ENCODE data around the gene PLIN1. TPM values are rescaled to one million over a fixed set of nuclear protein-coding genes. Genes with fewer than 3 reads are reported as not detected.

Gene PLIN1
- total RNA-seq, 1 donor from 2014 or later: 1.3 TPM

DNA sequence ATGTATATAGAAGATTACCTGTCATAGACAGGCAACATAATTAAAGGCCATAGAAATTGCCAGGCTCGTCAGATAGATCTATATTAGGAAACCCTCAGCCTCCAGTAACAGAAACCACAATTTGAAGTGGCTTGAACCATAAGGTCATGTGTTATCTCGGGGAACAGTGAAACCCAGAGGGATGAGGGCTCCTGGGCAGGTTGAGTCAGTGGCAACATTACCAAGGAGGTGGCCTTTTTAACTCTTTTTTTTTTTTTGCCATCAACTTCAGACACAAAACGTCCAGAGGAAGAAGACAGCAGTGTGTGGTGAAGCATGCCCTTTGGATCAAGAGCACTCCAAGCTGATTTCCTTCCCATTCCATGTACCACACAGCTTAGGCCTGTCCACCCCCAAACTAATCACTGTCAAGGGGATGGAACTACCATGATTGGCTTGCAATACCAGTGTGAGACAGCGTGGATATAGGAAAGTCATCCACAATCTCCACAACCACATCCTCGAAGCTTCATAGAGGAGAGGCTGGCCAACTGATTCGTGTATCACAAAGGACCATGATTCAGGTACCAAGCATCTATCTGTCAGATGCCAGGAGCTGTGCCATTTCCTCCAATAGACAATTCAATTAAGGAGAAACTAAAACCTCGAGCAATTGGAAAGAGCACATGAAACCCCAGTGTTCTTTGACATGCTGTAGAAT is 22.9 kb downstream of the PLIN1 start:
- TF ChIP-seq, protein P1, sequence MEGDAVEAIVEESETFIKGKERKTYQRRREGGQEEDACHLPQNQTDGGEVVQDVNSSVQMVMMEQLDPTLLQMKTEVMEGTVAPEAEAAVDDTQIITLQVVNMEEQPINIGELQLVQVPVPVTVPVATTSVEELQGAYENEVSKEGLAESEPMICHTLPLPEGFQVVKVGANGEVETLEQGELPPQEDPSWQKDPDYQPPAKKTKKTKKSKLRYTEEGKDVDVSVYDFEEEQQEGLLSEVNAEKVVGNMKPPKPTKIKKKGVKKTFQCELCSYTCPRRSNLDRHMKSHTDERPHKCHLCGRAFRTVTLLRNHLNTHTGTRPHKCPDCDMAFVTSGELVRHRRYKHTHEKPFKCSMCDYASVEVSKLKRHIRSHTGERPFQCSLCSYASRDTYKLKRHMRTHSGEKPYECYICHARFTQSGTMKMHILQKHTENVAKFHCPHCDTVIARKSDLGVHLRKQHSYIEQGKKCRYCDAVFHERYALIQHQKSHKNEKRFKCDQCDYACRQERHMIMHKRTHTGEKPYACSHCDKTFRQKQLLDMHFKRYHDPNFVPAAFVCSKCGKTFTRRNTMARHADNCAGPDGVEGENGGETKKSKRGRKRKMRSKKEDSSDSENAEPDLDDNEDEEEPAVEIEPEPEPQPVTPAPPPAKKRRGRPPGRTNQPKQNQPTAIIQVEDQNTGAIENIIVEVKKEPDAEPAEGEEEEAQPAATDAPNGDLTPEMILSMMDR (IDR thresholded peaks at IDR 0.05): no peak
- DNase-seq (no peak), ATAC-seq (no peak)
- peaks cover 9% of the 10 kb centered on the region for H3K4me1 ChIP-seq
- H3K27me3 ChIP-seq (ENCODE audit: low read depth): peaks cover 35% of the 10 kb centered on the region
- no peak overlapping the region for H3K4me3 ChIP-seq
- H3K9me3 ChIP-seq: no peaks in the 10 kb centered on the region
- H3K27ac ChIP-seq: no peak overlapping the region
- intact Hi-C loops (cut with DNase I): no loop called here
- no peaks in the 10 kb centered on the region for H3K36me3 ChIP-seq

DNA sequence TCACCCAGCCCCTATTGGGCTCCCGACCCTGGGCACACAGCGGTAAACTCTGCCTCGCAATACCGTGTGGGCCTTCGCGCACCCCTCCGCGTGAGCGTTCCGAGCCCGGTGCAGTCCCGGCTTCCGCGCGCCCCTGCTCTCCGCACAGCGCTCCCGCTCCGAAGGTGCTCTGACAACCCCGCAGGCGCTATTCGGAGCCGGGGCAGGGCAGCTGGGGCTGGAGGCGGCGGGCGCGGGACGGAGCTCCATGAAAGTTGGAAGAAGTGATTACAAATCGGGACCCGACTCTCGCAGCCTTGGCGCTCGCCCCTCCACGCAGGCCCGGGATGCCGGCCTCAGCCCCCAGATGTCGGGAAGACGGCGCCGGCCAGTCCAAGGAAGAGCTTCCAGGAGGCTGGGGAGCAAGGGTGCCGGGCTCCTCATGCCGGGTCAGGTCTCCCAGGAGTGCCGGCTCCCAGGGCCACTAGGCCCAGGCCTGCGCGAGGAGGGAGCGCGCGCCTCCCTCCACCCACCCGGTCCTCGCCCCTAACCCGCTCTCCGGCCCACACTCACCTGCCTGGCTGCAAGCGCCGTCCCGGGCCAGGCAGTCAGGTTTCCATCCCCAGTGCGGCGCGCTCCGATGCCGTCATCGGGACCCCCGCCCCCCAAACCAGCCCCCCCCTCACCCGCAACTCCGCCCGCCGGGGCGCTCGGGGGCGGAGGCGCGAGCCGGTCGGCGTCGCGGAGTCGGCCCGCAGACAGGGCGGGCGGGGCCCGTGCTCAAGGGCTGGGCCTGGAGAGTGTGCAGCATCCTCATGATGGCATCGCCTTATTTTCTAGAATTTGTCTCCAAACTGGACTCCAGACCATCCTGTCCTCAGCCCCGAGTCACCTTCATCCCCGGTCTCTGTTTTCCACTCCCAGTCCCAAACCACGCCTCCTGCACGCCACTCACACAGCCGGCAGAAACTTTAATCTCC is 24.0 kb downstream of the PLIN1 start, which contains the start of gene KIF7:
TSS of gene KIF7 (minus strand) at position 621 of the 959 bp plus-strand sequence. CDS start 2,537 bp downstream, outside the sequence.
- TF ChIP-seq, protein P1 (IDR thresholded peaks at IDR 0.05): no peak
- intact Hi-C loops (cut with DNase I): no loop called here
- Histone ChIP-seq H3K27ac (no peak within 1 kb of the TSS), H3K9me3 (no peaks in the 10 kb centered on the region), H3K36me3 (no peaks in the 10 kb centered on the region), H3K27me3 (ENCODE audit: low read depth) (peaks cover 35% of the 10 kb centered on the region), H3K4me3 (peak within 1 kb of the TSS; percentile 62), H3K4me1 (peaks cover 9% of the 10 kb centered on the region)
- ATAC-seq (peak; percentile 77 to 81), DNase-seq (no peak)

DNA sequence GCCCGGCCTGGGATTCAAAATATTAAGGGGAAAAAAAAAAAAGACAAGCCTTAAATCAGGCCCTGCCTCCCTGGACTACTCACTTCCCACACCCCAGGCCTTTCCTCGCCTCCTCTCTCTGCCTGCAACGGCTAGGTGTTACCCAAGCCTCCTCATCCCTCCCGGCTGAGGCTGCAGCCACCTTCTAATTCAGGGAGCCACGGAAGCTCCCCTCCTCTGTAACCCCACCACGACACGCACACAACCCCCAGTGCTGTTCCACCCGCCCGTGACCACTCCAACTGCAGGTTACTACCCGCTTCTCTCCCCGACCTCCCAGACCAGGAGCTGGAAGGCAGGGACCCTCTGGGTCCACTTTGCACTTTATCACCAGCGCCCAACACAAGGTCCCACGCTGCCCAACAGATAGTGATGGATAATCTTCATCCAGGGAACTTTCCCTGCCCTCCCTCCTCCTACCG is 24.8 kb downstream of the PLIN1 start:
- peak overlapping the region; percentile 62 for H3K4me3 ChIP-seq
- intact Hi-C loops (cut with DNase I): no loop called here
- peaks cover 9% of the 10 kb centered on the region for H3K4me1 ChIP-seq
- H3K9me3 ChIP-seq: no peaks in the 10 kb centered on the region
- no peak for ATAC-seq
- no peak for DNase-seq
- TF ChIP-seq, protein P1 (IDR thresholded peaks at IDR 0.05): no peak
- H3K36me3 ChIP-seq: no peaks in the 10 kb centered on the region
- peaks cover 35% of the 10 kb centered on the region for H3K27me3 ChIP-seq (ENCODE audit: low read depth)
- H3K27ac ChIP-seq: no peak overlapping the region

DNA sequence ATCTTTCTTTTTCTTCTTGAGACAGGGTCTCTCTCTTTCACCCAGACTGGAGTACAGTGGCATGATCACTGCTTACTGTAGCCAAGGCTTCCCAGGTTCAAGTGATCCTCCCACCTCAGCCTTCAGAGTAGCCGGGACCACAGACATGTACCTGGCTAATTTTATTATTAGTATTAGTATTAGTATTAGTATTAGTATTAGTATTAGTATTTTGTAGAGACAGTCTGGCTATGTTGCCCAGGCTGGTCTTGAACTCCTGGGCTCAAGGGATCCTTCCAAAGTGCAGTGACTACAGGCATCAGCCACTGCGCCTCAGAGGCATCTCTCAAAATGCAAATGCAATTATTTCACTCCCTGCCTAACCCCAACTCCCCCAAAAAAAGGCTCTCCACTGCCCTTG is 25.6 kb downstream of the PLIN1 start:
- H3K27me3 ChIP-seq (ENCODE audit: low read depth): peaks cover 34% of the 10 kb centered on the region
- H3K4me1 ChIP-seq: peaks cover 9% of the 10 kb centered on the region
- no peaks in the 10 kb centered on the region for H3K36me3 ChIP-seq
- TF ChIP-seq, protein P1 (IDR thresholded peaks at IDR 0.05): no peak
- no peaks in the 10 kb centered on the region for H3K9me3 ChIP-seq
- H3K27ac ChIP-seq: no peak overlapping the region
- DNase-seq (no peak), ATAC-seq (no peak)
- intact Hi-C loops (cut with DNase I): no loop called here
- H3K4me3 ChIP-seq: no peak overlapping the region

DNA sequence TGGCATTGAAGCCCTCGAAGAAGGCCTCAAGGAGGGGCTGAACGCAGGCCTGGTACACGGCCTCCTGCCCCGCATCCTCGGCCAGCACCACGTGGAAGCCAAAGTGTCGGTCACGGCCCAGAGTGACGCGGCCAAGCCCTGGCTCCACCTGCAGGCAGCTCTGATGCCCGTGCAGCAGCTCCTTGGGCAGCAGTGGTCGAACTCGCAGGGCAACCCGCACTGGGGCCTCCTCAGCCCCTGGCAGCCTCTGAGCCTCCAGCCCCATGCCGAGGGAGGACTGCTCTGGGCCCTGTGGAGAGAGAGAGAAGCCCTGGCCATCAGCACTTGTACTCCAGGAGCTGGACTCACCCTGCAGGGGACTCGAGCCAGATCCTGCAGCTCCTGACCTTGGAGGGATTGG is 26.5 kb downstream of the PLIN1 start:
- Histone ChIP-seq H3K4me1 (peaks cover 9% of the 10 kb centered on the region), H3K4me3 (no peak overlapping the region), H3K36me3 (no peaks in the 10 kb centered on the region), H3K27me3 (ENCODE audit: low read depth) (peaks cover 32% of the 10 kb centered on the region), H3K9me3 (no peaks in the 10 kb centered on the region), H3K27ac (no peak overlapping the region)
- intact Hi-C loops (cut with DNase I): no loop called here
- TF ChIP-seq, protein P1 (IDR thresholded peaks at IDR 0.05): no peak
- ATAC-seq (no peak), DNase-seq (no peak)

Data from lower lobe of right lung (tissue), 2 donors.